HEK293 (cell line): ENCODE measurements around the gene LCTL.

Source experiments
- SALL2 ChIP-seq: fragments of 450-650 bp; formaldehyde crosslinking; IDR thresholded peaks from 2 replicates; pipeline ENCODE4 v1.5.0; 2017; ENCODE audit warnings: missing biosample characterization, mild to moderate bottlenecking, missing genetic modification characterization, borderline replicate concordance
- ZNF133 ChIP-seq: fragments of 450-650 bp; formaldehyde crosslinking; IDR thresholded peaks from 2 replicates; pipeline ENCODE4 v1.5.1; 2016; ENCODE audit warnings: missing biosample characterization, missing genetic modification characterization
- ZNF266 ChIP-seq: fragments of 450-650 bp; formaldehyde crosslinking; IDR thresholded peaks from 2 replicates; pipeline ENCODE4 v1.5.1; 2016; ENCODE audit warnings: missing biosample characterization, missing genetic modification characterization, low read depth
- ZNF596 ChIP-seq: fragments of 450-650 bp; IDR thresholded peaks from 2 replicates; pipeline ENCODE4 v1.5.0; 2018; ENCODE audit warnings: missing biosample characterization, mild to moderate bottlenecking, missing genetic modification characterization, moderate library complexity
- ZNF623 ChIP-seq: fragments of 450-650 bp; formaldehyde crosslinking; IDR thresholded peaks from 2 replicates; pipeline ENCODE4 v1.5.1; 2016; ENCODE audit warnings: missing biosample characterization, missing genetic modification characterization
- TF ChIP-seq, protein P1 (sequence below): fragments of 450-650 bp; formaldehyde crosslinking; IDR thresholded peaks from 2 replicates; pipeline ENCODE4 v1.5.1; 2016; ENCODE audit warnings: missing biosample characterization, missing genetic modification characterization
- TF ChIP-seq, protein P2 (sequence below): fragments of 450-650 bp; formaldehyde crosslinking; IDR thresholded peaks from 2 replicates; pipeline ENCODE4 v1.5.1; 2016; ENCODE audit warnings: missing biosample characterization, missing genetic modification characterization
- TF ChIP-seq, protein P3 (sequence below): fragments of 450-650 bp; formaldehyde crosslinking; IDR thresholded peaks from 2 replicates; pipeline ENCODE4 v1.5.0; 2017; ENCODE audit warnings: missing biosample characterization, missing genetic modification characterization, borderline replicate concordance
- TF ChIP-seq, protein P4 (sequence below): fragments of 450-650 bp; IDR thresholded peaks from 2 replicates; pipeline ENCODE4 v1.5.1; 2018; ENCODE audit warnings: missing biosample characterization, mild to moderate bottlenecking, missing genetic modification characterization

DNA sequence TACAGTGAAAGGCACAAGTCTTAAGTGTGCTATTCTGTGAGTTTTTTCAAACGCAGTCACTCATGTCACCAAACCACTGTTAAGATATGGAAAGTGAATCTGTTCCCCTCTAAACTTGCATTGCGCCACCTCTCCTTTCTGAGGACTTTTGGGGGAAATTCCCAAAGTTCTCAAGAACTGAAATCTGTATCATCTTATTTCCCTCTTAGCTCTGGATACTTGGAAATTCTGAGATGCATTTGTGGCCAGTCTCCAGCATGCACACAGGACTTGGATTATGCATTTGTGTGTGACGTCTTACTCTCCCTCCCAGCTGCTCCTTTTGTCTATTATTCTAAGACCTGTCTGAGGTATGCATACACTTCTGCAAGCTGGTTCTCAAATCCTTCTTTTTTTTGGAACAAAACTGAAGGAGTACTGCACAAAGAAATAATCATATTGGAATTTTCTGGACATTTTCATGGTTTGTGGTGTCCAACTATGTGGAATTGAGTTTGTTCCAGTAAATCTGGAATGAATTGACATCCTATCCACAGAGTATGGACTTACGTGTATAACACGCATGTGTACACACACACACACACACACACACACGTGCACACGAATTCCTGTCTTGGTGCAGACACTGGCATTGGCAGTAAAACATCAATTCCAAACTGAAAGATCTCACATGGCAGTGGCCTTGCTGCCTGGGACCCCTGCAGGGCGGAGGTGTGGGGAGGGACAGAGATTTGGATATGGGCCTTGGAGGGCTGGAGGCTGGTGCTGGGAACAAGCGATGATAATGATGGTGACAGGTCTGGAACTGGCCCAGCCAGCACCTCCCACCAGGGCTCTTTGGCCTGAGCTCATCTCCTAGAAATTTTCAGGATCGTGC, 8.2 kb upstream of the LCTL start:
- TF ChIP-seq ZNF266 (tag by site-specific recombination) = no peak
- TF ChIP-seq SALL2 = no peak
- TF ChIP-seq, protein P1, sequence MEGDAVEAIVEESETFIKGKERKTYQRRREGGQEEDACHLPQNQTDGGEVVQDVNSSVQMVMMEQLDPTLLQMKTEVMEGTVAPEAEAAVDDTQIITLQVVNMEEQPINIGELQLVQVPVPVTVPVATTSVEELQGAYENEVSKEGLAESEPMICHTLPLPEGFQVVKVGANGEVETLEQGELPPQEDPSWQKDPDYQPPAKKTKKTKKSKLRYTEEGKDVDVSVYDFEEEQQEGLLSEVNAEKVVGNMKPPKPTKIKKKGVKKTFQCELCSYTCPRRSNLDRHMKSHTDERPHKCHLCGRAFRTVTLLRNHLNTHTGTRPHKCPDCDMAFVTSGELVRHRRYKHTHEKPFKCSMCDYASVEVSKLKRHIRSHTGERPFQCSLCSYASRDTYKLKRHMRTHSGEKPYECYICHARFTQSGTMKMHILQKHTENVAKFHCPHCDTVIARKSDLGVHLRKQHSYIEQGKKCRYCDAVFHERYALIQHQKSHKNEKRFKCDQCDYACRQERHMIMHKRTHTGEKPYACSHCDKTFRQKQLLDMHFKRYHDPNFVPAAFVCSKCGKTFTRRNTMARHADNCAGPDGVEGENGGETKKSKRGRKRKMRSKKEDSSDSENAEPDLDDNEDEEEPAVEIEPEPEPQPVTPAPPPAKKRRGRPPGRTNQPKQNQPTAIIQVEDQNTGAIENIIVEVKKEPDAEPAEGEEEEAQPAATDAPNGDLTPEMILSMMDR (tag by site-specific recombination) = no peak
- TF ChIP-seq, protein P2, sequence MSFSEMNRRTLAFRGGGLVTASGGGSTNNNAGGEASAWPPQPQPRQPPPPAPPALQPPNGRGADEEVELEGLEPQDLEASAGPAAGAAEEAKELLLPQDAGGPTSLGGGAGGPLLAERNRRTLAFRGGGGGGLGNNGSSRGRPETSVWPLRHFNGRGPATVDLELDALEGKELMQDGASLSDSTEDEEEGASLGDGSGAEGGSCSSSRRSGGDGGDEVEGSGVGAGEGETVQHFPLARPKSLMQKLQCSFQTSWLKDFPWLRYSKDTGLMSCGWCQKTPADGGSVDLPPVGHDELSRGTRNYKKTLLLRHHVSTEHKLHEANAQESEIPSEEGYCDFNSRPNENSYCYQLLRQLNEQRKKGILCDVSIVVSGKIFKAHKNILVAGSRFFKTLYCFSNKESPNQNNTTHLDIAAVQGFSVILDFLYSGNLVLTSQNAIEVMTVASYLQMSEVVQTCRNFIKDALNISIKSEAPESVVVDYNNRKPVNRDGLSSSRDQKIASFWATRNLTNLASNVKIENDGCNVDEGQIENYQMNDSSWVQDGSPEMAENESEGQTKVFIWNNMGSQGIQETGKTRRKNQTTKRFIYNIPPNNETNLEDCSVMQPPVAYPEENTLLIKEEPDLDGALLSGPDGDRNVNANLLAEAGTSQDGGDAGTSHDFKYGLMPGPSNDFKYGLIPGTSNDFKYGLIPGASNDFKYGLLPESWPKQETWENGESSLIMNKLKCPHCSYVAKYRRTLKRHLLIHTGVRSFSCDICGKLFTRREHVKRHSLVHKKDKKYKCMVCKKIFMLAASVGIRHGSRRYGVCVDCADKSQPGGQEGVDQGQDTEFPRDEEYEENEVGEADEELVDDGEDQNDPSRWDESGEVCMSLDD (tag by site-specific recombination) = no peak
- TF ChIP-seq, protein P3, sequence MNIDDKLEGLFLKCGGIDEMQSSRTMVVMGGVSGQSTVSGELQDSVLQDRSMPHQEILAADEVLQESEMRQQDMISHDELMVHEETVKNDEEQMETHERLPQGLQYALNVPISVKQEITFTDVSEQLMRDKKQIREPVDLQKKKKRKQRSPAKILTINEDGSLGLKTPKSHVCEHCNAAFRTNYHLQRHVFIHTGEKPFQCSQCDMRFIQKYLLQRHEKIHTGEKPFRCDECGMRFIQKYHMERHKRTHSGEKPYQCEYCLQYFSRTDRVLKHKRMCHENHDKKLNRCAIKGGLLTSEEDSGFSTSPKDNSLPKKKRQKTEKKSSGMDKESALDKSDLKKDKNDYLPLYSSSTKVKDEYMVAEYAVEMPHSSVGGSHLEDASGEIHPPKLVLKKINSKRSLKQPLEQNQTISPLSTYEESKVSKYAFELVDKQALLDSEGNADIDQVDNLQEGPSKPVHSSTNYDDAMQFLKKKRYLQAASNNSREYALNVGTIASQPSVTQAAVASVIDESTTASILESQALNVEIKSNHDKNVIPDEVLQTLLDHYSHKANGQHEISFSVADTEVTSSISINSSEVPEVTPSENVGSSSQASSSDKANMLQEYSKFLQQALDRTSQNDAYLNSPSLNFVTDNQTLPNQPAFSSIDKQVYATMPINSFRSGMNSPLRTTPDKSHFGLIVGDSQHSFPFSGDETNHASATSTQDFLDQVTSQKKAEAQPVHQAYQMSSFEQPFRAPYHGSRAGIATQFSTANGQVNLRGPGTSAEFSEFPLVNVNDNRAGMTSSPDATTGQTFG (tag by site-specific recombination) = no peak
- TF ChIP-seq ZNF623 = no peak
- TF ChIP-seq, protein P4, sequence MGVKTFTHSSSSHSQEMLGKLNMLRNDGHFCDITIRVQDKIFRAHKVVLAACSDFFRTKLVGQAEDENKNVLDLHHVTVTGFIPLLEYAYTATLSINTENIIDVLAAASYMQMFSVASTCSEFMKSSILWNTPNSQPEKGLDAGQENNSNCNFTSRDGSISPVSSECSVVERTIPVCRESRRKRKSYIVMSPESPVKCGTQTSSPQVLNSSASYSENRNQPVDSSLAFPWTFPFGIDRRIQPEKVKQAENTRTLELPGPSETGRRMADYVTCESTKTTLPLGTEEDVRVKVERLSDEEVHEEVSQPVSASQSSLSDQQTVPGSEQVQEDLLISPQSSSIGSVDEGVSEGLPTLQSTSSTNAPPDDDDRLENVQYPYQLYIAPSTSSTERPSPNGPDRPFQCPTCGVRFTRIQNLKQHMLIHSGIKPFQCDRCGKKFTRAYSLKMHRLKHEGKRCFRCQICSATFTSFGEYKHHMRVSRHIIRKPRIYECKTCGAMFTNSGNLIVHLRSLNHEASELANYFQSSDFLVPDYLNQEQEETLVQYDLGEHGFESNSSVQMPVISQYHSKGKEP = no peak
- TF ChIP-seq ZNF133 = no peak
- TF ChIP-seq ZNF596 = no peak
